ENCODE measurements around the gene GABPB2. TPM values are rescaled to one million over a fixed set of nuclear protein-coding genes. Genes with fewer than 3 reads are reported as not detected.
A peak's percentile ranks its signal among the peaks of the same experiment; 100 is the strongest.

Gene GABPB2
- polyA plus RNA-seq, 2 donors = 4.2 to 6.3 TPM

GRCh38 chr1:151137789-151138188 lies 67.2 kb downstream of the GABPB2 start:
- no peaks in the 10 kb centered on the region for H3K27me3 ChIP-seq (ENCODE audit: control insufficient read depth in 1 of 2, insufficient read depth in 2 of 2, low read length in 2 of 2)
- H3K27ac ChIP-seq (ENCODE audit: low read depth in 2 of 2, low read length in 1 of 2) = no peak overlapping the region
- no peaks in the 10 kb centered on the region for H3K9me3 ChIP-seq (ENCODE audit: control insufficient read depth in 2 of 2, insufficient read depth in 1 of 2, low read depth in 1 of 2, low read length in 1 of 2)
- 93% methylated on average over 7 of the region's 7 CpGs for WGBS, 2 donors
- peaks cover 0 to 1% of the 10 kb centered on the region in 2 donors for H3K36me3 ChIP-seq (ENCODE audit: control insufficient read depth in 2 of 2, insufficient read depth in 2 of 2, low read length in 1 of 2)
- no peaks in the 10 kb centered on the region for H3K4me1 ChIP-seq (ENCODE audit: control insufficient read depth in 2 of 2, insufficient read depth in 2 of 2, low read length in 1 of 2)
- no peak overlapping the region for H3K4me3 ChIP-seq (ENCODE audit: low read depth in 1 of 2, low read length in 2 of 2)

- Histone ChIP-seq H3K27me3 (ENCODE audit: control insufficient read depth in 1 of 2, insufficient read depth in 2 of 2, low read length in 2 of 2) (no peaks in the 10 kb centered on the region), H3K27ac (ENCODE audit: low read depth in 2 of 2, low read length in 1 of 2) (no peak overlapping the region), H3K4me1 (ENCODE audit: control insufficient read depth in 2 of 2, insufficient read depth in 2 of 2, low read length in 1 of 2) (peaks cover 0 to 11% of the 10 kb centered on the region in 2 donors), H3K4me3 (ENCODE audit: low read depth in 1 of 2, low read length in 2 of 2) (no peak overlapping the region), H3K36me3 (ENCODE audit: control insufficient read depth in 2 of 2, insufficient read depth in 2 of 2, low read length in 1 of 2) (peaks cover 0 to 1% of the 10 kb centered on the region in 2 donors), H3K9me3 (ENCODE audit: control insufficient read depth in 2 of 2, insufficient read depth in 1 of 2, low read depth in 1 of 2, low read length in 1 of 2) (no peaks in the 10 kb centered on the region)
- WGBS, 2 donors = 76 to 82% methylated on average over 5 of the region's 5 CpGs
These were observed 72.0 kb downstream of the GABPB2 start for GRCh38 chr1:151142411-151143056.

GRCh38 chr1:151143057-151143435 lies 72.5 kb downstream of the GABPB2 start:
- peak overlapping the region in 1 of 2 donors; percentile 18 for H3K27ac ChIP-seq (ENCODE audit: low read depth in 2 of 2, low read length in 1 of 2)
- H3K4me3 ChIP-seq (ENCODE audit: low read depth in 1 of 2, low read length in 2 of 2) = no peak overlapping the region
- peaks cover 0 to 11% of the 10 kb centered on the region in 2 donors for H3K4me1 ChIP-seq (ENCODE audit: control insufficient read depth in 2 of 2, insufficient read depth in 2 of 2, low read length in 1 of 2)
- WGBS, 2 donors = 71 to 78% methylated on average over 7 of the region's 7 CpGs
- H3K9me3 ChIP-seq (ENCODE audit: control insufficient read depth in 2 of 2, insufficient read depth in 1 of 2, low read depth in 1 of 2, low read length in 1 of 2) = no peaks in the 10 kb centered on the region
- H3K27me3 ChIP-seq (ENCODE audit: control insufficient read depth in 1 of 2, insufficient read depth in 2 of 2, low read length in 2 of 2) = no peaks in the 10 kb centered on the region
- H3K36me3 ChIP-seq (ENCODE audit: control insufficient read depth in 2 of 2, insufficient read depth in 2 of 2, low read length in 1 of 2) = peaks cover 0 to 1% of the 10 kb centered on the region in 2 donors

DNA sequence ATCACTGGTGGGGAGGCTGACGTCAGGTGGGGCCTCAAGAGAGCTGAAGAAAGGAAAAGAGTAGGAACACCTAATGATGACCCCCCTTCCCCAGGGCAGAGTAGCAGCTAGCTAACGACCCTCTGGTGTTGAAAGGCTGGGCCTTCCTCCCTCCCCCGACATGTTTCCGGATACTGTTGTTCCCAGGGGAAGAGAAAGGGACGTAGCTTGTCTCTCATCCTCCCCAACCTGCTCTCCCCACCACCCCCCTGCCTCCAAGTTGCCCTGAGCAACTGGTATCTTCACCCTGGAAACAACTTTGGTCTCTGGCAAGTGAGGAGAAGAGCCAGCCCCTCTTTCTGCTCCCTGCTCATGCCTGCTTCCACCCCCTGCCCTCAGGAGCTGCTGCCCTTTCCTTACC lies 73.4 kb downstream of the GABPB2 start:
- Histone ChIP-seq H3K36me3 (ENCODE audit: control insufficient read depth in 2 of 2, insufficient read depth in 2 of 2, low read length in 1 of 2) (peaks cover 0 to 1% of the 10 kb centered on the region in 2 donors), H3K4me1 (ENCODE audit: control insufficient read depth in 2 of 2, insufficient read depth in 2 of 2, low read length in 1 of 2) (peaks cover 0 to 11% of the 10 kb centered on the region in 2 donors), H3K4me3 (ENCODE audit: low read depth in 1 of 2, low read length in 2 of 2) (no peak overlapping the region), H3K27me3 (ENCODE audit: control insufficient read depth in 1 of 2, insufficient read depth in 2 of 2, low read length in 2 of 2) (no peaks in the 10 kb centered on the region), H3K27ac (ENCODE audit: low read depth in 2 of 2, low read length in 1 of 2) (no peak overlapping the region), H3K9me3 (ENCODE audit: control insufficient read depth in 2 of 2, insufficient read depth in 1 of 2, low read depth in 1 of 2, low read length in 1 of 2) (no peaks in the 10 kb centered on the region)
- WGBS, 2 donors = 71 to 74% methylated on average over 5 of the region's 5 CpGs

- Histone ChIP-seq H3K4me1 (ENCODE audit: control insufficient read depth in 2 of 2, insufficient read depth in 2 of 2, low read length in 1 of 2) (peaks cover 0 to 11% of the 10 kb centered on the region in 2 donors), H3K9me3 (ENCODE audit: control insufficient read depth in 2 of 2, insufficient read depth in 1 of 2, low read depth in 1 of 2, low read length in 1 of 2) (no peaks in the 10 kb centered on the region), H3K36me3 (ENCODE audit: control insufficient read depth in 2 of 2, insufficient read depth in 2 of 2, low read length in 1 of 2) (peaks cover 0 to 1% of the 10 kb centered on the region in 2 donors), H3K27me3 (ENCODE audit: control insufficient read depth in 1 of 2, insufficient read depth in 2 of 2, low read length in 2 of 2) (no peaks in the 10 kb centered on the region), H3K4me3 (ENCODE audit: low read depth in 1 of 2, low read length in 2 of 2) (peak overlapping the region in 1 of 2 donors; percentile 69), H3K27ac (ENCODE audit: low read depth in 2 of 2, low read length in 1 of 2) (peak overlapping the region in 1 of 2 donors; percentile 35)
- 67 to 73% methylated on average over 7 of the region's 7 CpGs for WGBS, 2 donors
These were observed 74.1 kb downstream of the GABPB2 start for GRCh38 chr1:151144474-151145303.

DNA sequence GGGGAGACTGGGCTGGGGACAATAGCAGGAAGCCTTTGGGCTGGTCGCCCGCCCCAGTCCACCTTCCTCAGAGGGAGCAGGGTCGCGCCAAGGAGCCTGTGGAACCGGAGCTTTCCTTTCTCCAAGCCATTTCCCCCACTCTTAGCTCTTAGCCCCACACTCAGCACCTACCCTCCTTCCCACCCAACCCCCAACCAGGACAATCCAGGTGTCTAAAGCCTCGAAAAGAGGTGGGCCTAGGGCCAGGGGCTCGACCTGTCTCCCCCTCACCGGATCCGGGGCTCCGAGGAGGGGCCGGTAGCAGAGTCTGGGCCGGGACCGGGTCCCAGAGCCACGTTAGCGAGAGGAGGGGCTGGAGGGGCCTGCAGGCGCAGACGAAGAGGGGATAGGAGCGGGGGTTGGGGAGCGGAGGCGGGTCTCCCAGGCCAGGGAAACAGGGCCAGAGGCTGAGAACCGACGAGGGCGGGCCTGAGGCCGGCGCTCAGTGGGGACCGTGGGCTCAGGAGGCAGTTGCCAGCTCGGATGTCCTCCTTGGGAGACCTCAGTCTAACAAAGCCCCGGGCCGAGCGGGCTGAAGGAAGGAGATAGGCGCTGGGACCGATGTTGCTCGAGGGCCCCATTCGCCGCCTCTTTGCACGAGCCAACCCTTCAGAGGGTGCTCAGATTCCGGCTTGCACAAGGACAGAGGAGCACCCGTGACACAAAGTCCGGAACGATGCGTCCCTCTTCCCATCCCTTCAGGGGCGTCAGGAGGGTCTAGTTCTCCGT lies 74.9 kb downstream of the GABPB2 start:
- H3K4me3 ChIP-seq (ENCODE audit: low read depth in 1 of 2, low read length in 2 of 2) = peak overlapping the region; percentile 69
- peak overlapping the region in 1 of 2 donors; percentile 35 for H3K27ac ChIP-seq (ENCODE audit: low read depth in 2 of 2, low read length in 1 of 2)
- H3K9me3 ChIP-seq (ENCODE audit: control insufficient read depth in 2 of 2, insufficient read depth in 1 of 2, low read depth in 1 of 2, low read length in 1 of 2) = no peaks in the 10 kb centered on the region
- 20% methylated on average over 42 to 43 of the region's 43 CpGs for whole genome bisulfite sequencing, 2 donors
- no peaks in the 10 kb centered on the region for H3K36me3 ChIP-seq (ENCODE audit: control insufficient read depth in 2 of 2, insufficient read depth in 2 of 2, low read length in 1 of 2)
- no peaks in the 10 kb centered on the region for H3K27me3 ChIP-seq (ENCODE audit: control insufficient read depth in 1 of 2, insufficient read depth in 2 of 2, low read length in 2 of 2)
- peaks cover 0 to 11% of the 10 kb centered on the region in 2 donors for H3K4me1 ChIP-seq (ENCODE audit: control insufficient read depth in 2 of 2, insufficient read depth in 2 of 2, low read length in 1 of 2)

DNA sequence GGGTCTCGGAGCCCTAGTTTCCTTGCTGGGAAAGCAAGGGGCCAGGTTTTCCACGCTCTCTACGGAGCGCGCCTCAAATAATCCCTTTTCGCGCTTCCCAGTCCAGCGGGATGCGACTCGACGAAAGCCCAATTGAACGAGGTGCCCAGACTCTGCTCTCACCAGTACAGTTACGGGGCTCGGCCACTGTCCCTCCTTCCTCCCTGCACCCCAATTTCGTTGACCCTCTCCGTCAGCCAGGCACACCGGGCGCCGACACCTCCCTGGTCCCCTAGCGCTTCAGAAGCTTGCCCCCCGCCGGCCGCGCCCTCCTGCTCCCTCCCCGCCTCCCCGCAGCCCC lies 75.5 kb downstream of the GABPB2 start:
- peaks cover 0 to 11% of the 10 kb centered on the region in 2 donors for H3K4me1 ChIP-seq (ENCODE audit: control insufficient read depth in 2 of 2, insufficient read depth in 2 of 2, low read length in 1 of 2)
- no peaks in the 10 kb centered on the region for H3K27me3 ChIP-seq (ENCODE audit: control insufficient read depth in 1 of 2, insufficient read depth in 2 of 2, low read length in 2 of 2)
- peak overlapping the region; percentile 69 for H3K4me3 ChIP-seq (ENCODE audit: low read depth in 1 of 2, low read length in 2 of 2)
- H3K27ac ChIP-seq (ENCODE audit: low read depth in 2 of 2, low read length in 1 of 2) = peak overlapping the region; percentile 48 to 72
- WGBS, 2 donors = 1 to 3% methylated on average over 26 of the region's 26 CpGs
- no peaks in the 10 kb centered on the region for H3K9me3 ChIP-seq (ENCODE audit: control insufficient read depth in 2 of 2, insufficient read depth in 1 of 2, low read depth in 1 of 2, low read length in 1 of 2)
- H3K36me3 ChIP-seq (ENCODE audit: control insufficient read depth in 2 of 2, insufficient read depth in 2 of 2, low read length in 1 of 2) = no peaks in the 10 kb centered on the region

DNA sequence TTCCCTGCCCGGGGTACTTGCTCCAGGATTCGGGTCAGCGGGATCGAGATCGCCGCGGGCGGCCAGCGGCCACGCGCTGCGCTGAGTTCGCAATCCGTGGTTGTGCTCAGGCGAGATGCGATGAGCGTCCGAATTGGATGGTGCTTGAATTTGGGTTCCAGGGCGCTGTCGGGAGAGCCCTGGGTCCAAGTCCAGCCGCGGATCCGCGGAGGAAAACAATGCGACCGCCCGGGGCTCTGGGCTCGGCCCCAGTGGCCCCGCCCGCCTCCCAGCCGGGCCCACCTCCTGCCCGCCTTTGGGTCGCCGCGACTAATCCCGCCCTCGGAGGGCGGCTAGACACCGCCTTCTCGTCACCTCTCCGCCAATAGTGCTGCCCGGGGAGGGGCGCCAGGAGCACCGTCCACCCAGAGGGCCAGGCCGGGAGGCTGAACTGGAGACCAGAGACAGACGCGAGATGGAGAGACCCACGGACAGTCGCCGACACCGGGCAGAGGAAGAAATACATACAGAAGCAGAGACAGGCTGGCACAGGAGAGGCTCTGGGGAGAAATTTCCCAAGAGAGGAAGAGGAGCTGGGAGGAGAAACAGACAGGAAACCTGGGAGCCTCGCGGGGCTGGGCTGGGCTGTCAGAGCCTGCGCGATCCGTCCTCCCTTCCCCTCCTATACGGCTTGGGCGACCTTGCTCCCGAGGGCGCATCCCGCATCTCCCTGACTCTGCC lies 76.0 kb downstream of the GABPB2 start, which contains the start of gene SEMA6C:
Gene SEMA6C (minus strand): TSS at position 220 of the 720 bp plus-strand sequence. CDS start 4,010 bp downstream, outside the sequence.
- 0% methylated on average over 60 to 61 of the region's 61 CpGs for WGBS, 2 donors
- H3K27ac ChIP-seq (ENCODE audit: low read depth in 2 of 2, low read length in 1 of 2) = peak within 1 kb of the TSS; percentile 60 to 89
- H3K9me3 ChIP-seq (ENCODE audit: control insufficient read depth in 2 of 2, insufficient read depth in 1 of 2, low read depth in 1 of 2, low read length in 1 of 2) = no peaks in the 10 kb centered on the region

DNA sequence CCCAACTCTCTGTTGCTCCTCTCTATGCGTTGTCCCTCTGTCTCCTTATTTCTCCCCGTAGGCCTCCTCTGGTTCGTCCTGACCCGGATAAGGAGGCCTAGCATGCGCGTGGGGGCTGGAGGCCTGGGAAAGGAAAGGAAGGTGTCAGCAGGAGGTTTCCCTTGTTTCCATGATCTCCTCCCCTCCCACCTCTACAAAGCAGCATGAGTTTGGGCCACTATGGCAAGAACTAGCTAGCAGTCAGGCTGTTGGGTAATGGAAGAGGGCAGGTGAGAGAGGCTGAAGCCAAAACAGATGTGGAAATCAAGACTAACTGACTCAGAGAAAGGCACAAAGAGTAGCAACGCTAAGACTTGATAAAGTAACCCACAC lies 76.6 kb downstream of the GABPB2 start:
- H3K9me3 ChIP-seq (ENCODE audit: control insufficient read depth in 2 of 2, insufficient read depth in 1 of 2, low read depth in 1 of 2, low read length in 1 of 2) = no peaks in the 10 kb centered on the region
- 16 to 19% methylated on average over 7 of the region's 7 CpGs for WGBS, 2 donors
- peak overlapping the region; percentile 69 for H3K4me3 ChIP-seq (ENCODE audit: low read depth in 1 of 2, low read length in 2 of 2)
- H3K27ac ChIP-seq (ENCODE audit: low read depth in 2 of 2, low read length in 1 of 2) = peak overlapping the region; percentile 60 to 89
- H3K36me3 ChIP-seq (ENCODE audit: control insufficient read depth in 2 of 2, insufficient read depth in 2 of 2, low read length in 1 of 2) = no peaks in the 10 kb centered on the region
- H3K27me3 ChIP-seq (ENCODE audit: control insufficient read depth in 1 of 2, insufficient read depth in 2 of 2, low read length in 2 of 2) = no peaks in the 10 kb centered on the region
- H3K4me1 ChIP-seq (ENCODE audit: control insufficient read depth in 2 of 2, insufficient read depth in 2 of 2, low read length in 1 of 2) = peaks cover 0 to 11% of the 10 kb centered on the region in 2 donors

More for the DNA sequence above, 76.0 kb downstream of the GABPB2 start, which contains the start of gene SEMA6C:
- H3K4me3 ChIP-seq (ENCODE audit: low read depth in 1 of 2, low read length in 2 of 2) = peak within 1 kb of the TSS; percentile 69
- peaks cover 0 to 11% of the 10 kb centered on the region in 2 donors for H3K4me1 ChIP-seq (ENCODE audit: control insufficient read depth in 2 of 2, insufficient read depth in 2 of 2, low read length in 1 of 2)
- no peaks in the 10 kb centered on the region for H3K36me3 ChIP-seq (ENCODE audit: control insufficient read depth in 2 of 2, insufficient read depth in 2 of 2, low read length in 1 of 2)
- H3K27me3 ChIP-seq (ENCODE audit: control insufficient read depth in 1 of 2, insufficient read depth in 2 of 2, low read length in 2 of 2) = no peaks in the 10 kb centered on the region
